ENCODE measurements around the gene CR1.
"Not testable (repeated sequence)": the region's sequence is repeated elsewhere in the genome, so short reads cannot be mapped to it uniquely, and the experiment has no call there.

Gene CR1

GRCh38 chr1:207646171-207646570 lies 150.2 kb downstream of the CR1 start:
- DNase-seq, result no peak

GRCh38 chr1:207646944-207647579 lies 151.1 kb downstream of the CR1 start:
- DNase-seq, result no peak

DNA sequence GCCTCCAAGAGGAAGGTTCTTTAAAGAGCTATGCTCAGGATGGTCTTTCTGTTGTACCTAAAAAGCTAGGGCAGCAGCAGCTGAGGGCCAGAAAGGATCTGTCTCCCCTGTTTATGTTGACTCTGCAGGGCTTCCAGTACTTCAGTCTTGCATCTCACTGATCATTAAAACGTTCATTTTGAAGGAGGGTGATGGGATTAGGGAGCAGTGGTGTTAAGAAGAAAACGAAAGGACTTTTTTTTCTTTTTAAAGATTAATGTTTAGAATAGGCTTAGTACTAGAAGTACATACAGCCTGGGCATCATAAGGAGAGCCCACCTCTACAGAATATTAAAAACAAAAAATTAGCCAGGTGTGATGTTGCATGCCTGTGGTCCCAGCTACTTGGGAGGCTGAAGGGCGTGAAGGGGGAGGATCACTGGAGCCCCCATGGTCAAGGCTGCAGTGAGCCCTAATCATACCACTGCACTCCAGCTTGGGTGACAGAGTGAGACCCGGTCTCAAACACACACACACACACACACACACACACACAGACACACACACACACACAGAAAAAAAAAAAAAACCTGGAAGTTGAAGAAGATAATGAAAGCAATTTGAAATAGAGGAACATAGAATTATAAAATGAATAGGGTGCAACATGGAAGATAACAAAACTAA lies 151.8 kb downstream of the CR1 start:
- DNase-seq, result no peak

DNA sequence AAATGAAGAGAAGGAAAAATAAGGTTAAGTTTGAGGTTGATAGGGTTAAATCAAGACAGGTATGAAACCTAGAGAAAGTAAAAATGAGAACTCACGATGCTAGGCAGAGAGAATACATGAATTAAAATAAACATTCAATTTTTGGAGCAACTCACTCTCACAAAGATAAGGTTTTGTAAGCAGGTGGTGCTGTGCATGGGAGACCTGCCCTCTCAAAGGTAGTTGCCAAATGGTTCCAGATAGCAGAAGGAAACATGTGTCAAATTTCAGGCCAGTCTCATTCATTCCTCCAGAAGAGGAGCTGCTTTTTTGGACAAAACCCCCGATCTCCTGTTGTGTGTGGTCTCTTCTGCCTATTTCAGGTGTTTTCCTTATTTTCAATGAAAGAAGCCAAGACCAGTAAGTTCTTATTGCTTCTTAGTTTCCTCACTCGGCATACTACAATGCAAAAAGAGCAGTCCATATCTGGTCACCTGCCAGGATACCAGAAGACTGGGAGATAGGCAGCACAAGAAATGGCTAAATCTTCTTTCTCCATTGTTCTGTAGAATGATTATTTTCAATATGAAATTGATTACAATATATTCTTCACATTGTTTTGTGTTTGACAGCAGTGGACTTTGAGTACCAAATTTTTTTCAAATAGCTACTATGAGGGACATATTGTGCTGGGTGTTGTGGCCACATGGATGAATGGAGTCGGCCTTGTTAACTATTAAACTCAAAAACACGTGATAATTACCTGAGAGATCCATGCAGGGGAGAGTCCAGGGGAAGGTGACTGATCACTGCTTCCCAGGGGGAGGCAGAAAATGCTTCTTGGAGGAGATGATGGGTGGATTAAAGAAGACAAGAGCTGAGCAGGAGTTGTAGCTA lies 152.6 kb downstream of the CR1 start:
- no peak for DNase-seq

GRCh38 chr1:207649210-207649753 lies 153.3 kb downstream of the CR1 start:
- DNase-seq, result no peak

- no peak for DNase-seq
These were observed 154.1 kb downstream of the CR1 start for GRCh38 chr1:207649865-207650580.

GRCh38 chr1:207651583-207651982 lies 155.6 kb downstream of the CR1 start:
- no peak for DNase-seq

GRCh38 chr1:207654320-207654719 lies 158.4 kb downstream of the CR1 start:
- no peak for DNase-seq

- DNase-seq, result no peak
These were observed 162.5 kb downstream of the CR1 start for GRCh38 chr1:207658408-207658807.

- no peak for DNase-seq
These were observed 163.0 kb downstream of the CR1 start for GRCh38 chr1:207658904-207659485.

DNA sequence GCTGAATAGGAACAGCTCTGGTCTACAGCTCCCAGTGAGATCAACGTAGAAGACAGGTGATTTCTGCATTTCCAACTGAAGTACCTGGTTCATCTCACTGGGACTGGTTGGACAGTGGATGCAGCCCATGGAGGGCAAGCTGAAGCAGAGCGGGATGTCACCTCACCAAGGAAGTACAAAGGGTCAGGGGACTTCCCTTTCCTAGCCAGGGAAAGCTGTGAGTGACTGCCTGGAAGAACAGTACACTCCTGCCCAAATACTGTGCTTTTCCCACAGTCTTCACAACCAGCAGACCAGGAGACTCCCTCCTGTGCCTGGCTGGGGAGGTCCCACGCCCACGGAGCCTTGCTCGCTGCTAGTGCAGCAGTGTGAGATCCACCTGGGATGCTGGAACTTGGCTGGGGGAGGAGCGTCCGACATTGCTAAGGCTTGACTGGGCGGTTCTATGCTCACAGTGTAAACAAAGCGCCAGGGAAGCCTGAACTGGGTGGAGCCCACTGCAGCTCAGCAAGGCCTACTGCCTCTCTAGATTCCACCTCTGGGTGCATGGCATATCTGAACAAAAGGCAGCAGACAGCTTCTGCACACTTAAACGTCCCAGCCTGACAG lies 163.7 kb downstream of the CR1 start:
- DNase-seq, result no peak

DNA sequence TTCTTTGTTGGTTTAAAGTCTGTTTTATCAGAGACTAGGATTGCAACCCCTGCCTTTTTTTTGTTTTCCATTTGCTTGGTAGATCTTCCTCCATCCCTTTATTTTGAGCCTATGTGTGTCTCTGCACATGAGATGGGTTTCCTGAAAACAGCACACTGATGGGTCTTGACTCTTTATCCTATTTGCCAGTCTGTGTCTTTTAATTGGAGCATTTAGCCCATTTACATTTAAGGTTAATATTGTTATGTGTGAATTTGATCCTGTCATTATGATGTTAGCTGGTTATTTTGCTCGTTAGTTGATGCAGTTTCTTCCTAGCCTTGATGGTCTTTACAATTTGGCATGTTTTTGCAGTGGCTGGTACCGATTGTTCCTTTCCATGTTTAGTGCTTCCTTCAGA lies 165.5 kb downstream of the CR1 start:
- DNase-seq, result not testable (repeated sequence)

GRCh38 chr1:207666342-207666741 lies 170.4 kb downstream of the CR1 start:
- no peak for DNase-seq

DNA sequence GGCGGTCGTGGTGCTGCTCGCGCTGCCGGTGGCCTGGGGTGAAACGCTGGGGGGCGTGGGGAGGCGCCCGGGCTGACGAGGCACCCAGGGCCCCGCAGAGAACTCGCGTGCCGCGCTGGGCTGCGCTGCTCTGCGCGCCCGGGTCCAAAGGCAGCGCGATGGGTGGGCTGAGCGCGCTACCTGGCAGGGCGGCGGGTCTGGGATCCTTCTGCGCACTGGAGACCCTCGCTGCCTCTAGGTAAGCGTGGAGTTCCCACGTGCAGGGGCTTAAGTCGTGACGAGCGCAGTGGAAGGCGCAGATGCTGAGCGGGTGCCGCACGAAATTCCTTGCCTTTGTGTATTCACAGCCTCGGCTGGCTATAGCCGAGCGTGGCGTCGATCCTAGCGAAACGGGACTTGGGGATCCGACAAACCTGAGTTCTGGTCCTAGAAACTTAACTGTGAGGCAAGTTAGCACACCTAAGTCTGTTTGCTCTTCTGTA lies 173.6 kb downstream of the CR1 start:
- DNase-seq, result no peak

GRCh38 chr1:207670192-207670591 lies 174.2 kb downstream of the CR1 start:
- no peak for DNase-seq

DNA sequence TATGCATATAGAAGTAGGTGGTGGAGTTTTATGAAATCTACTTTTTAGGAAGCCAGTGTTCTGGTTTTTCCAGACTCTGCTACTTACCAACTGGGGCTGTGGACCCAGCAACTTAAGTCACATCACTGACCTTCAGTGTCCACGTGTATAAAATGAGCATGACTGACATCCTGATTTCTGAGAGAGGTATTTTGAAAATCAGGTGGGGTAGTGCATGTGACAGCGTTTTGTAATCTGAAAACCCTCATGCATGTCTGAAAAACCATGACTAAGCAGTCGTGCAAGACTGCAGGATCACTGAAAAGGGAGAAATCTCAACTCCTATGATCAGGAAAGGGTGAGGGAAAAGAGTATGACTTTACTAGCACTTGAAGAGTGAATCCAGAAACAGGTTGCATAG lies 175.0 kb downstream of the CR1 start:
- DNase-seq, result no peak

DNA sequence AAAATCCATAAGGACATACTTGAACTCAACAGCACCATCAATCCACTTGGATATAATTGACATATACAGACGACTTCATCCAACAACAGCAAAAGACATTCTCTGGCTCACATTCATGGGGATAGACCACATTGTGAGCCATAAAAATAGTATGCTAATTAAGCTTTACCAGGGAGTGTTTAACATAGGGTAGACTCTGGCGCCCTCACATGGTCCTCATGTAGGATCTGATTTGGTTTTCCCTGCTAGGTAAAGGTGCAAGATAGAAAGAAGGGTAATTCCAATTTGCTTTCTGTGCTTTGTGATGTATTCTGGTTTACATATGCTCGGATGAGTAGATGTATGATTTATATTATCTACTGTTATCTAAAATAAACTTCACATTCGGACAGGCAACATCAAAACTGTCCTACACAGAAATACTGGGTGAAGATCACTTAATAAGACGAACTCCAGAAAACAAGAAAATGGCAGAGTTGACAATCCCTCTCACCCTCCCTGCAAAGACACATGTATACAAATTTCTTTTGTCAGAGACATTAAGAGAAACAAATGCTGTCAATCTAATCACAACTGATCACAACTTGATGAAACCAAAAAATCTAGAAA lies 176.7 kb downstream of the CR1 start:
- peak; percentile 3 for DNase-seq

- DNase-seq, result no peak
These were observed 177.4 kb downstream of the CR1 start for GRCh38 chr1:207673399-207673798.

DNA sequence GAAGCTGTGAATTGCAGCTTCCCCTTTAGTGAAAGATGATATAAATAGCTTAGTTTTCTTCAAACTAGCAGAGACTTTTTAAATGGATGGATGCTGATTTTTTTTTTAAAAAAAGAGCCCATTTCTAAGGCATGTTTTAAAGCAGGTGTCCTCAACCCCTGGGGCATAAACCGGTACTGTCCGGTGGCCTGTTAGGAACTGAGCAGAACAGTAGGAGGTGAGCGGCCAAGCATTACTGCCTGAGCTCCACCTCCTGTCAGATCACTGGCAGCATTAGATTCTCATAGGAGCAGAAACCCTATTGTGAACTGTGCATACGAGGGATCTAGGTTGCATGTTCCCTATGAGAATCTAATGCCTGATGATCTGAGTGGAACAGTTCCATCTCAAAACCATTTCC lies 180.2 kb downstream of the CR1 start:
- no peak for DNase-seq

DNA sequence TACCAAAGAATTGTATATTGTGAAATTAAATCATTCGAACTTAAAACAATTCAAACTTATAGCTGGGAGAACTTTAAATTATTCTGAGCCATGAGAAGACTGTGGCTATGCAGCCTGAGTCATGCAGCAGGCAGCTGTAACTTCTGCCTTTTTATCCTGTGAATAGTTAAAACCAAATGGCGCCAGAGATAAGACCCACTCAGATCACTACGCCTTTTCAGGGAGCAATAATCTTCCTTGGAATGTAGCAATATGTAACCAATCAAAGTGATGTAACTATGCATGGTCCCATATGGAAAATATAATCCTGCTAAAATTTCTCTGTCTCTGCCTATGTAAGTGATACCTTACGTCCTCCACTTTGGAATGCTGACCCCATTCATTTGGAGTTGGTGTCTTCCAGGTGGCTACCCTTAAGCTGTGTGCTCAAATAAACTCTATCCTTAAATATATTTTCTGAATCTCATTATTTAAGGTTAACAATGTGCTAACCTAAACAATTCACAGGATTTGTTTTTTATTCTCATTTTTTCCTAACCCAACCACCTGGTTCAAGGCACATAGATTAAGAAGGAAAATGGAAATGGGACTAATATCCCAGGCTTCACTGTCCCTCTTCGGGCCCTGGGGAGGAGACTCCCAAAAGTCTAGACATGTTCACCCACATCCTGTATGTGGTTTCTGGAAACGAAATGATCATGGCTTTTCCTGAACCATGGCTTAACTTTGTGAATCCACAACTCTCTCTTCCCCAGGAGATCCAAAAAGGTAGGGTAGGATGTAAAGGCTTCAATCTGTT lies 184.8 kb downstream of the CR1 start:
- DNase-seq, result not testable (repeated sequence)
